NB4 (cell line): Measurements from ENCODE around the gene TOPORS.

Experiments used
- DNase-seq: peaks from one replicate; pipeline ENCODE4 v3.0.0; 2010; ENCODE audit warnings: low read depth
- H3K4me3 ChIP-seq: one replicate; pipeline ENCODE4 v1.5.1; 2011; ENCODE audit warnings: mild to moderate bottlenecking, low read depth, low read length, moderate library complexity
- CTCF ChIP-seq: IDR thresholded peaks from one replicate; pipeline ENCODE4 v1.5.1; 2012; ENCODE audit warnings: low read depth, low read length
- MAX ChIP-seq: IDR thresholded peaks from 2 replicates; pipeline ENCODE4 v1.6.1; 2011; ENCODE audit warnings: low read depth, low read length
- MYC ChIP-seq: IDR thresholded peaks from 2 replicates; pipeline ENCODE4 v1.6.1; 2011; ENCODE audit warnings: low read depth, low read length
- POLR2A ChIP-seq: IDR thresholded peaks from 2 replicates; pipeline ENCODE4 v1.6.1; 2011; ENCODE audit warnings: mild to moderate bottlenecking; ENCODE audit not compliant: insufficient read length; ENCODE audit errors: extremely low read depth

The TOPORS gene

GRCh38 chr9:32589083-32589723, 36.8 kb upstream of the TOPORS start:
- peak; percentile 76 for DNase-seq
- TF ChIP-seq CTCF = peak; percentile 79
- no peak for TF ChIP-seq MAX
- no peak overlapping the region for H3K4me3 ChIP-seq

- no peak overlapping the region for H3K4me3 ChIP-seq
- DNase-seq = no peak
- no peak for TF ChIP-seq MYC
- no peak for TF ChIP-seq MAX
- TF ChIP-seq POLR2A = no peak
- no peak for TF ChIP-seq CTCF
Observed at GRCh38 chr9:32587901-32588300, 35.5 kb upstream of the TOPORS start.

GRCh38 chr9:32584784-32585183, 32.4 kb upstream of the TOPORS start:
- DNase-seq = no peak
- H3K4me3 ChIP-seq = no peak overlapping the region
- TF ChIP-seq POLR2A = no peak
- no peak for TF ChIP-seq MYC
- no peak for TF ChIP-seq CTCF
- TF ChIP-seq MAX = no peak

- DNase-seq = peak; percentile 83
- TF ChIP-seq MAX (no peak), CTCF (peak; percentile 82)
- H3K4me3 ChIP-seq = no peak overlapping the region
Observed at GRCh38 chr9:32581512-32582143, 29.2 kb upstream of the TOPORS start.

GRCh38 chr9:32580631-32581300, 28.4 kb upstream of the TOPORS start:
- no peak for TF ChIP-seq POLR2A
- no peak for TF ChIP-seq MAX
- TF ChIP-seq MYC = no peak
- no peak for TF ChIP-seq CTCF
- DNase-seq = no peak

More at GRCh38 chr9:32580631-32581300, 28.4 kb upstream of the TOPORS start:
- no peak overlapping the region for H3K4me3 ChIP-seq
